HG03108 (cell line): ENCODE data around the gene NUP98.

Experiments
- ATAC-seq: cut with Tn5 transposase; IDR thresholded peaks from one replicate; pipeline ENCODE4 v1.9.1; 2021; ENCODE audit warnings: moderate library complexity; ENCODE audit not compliant: unreplicated experiment

Gene NUP98

DNA sequence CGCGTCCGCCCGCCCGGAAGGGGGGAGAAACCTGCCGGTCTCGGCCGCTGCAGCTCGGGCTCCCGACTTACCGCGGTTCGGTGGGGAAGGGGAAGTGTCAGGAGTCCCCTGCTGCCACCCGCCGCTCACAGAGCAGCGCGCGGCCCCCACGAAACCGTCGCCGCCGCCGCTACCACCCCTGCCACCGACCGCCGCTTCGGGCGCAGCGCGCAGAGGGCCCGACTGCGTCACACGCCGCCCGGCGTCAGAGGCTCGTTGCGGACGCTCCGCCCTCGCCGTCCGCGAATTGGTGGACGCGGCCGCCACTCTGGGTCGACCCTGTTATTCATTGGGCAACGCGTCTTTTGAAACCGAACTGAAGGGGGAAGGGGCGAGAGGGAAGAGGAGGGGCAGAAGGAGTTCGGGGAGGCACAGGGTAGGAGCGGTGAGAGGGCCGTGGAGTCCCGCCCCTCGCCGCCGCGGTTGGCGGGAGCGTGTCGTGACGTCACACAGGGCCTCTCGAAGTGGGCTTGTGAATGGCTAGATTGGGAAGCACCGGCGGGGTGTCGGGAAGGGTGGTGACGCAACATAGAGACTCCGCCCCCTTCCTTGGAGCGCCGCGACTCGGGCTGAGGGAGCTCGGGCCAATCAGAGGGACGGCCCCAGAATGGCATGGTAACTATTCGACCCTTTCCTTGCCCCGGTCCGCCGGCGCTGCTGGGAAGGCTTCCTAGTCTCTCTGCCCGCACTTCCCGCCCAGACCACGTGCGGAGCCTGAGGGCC lies at the start of gene NUP98:
Gene NUP98, minus strand, starts transcription at position 226 of the 762 bp plus-strand sequence. CDS start 15,437 bp downstream, outside the sequence.
- ATAC-seq, result peak; percentile 92

DNA sequence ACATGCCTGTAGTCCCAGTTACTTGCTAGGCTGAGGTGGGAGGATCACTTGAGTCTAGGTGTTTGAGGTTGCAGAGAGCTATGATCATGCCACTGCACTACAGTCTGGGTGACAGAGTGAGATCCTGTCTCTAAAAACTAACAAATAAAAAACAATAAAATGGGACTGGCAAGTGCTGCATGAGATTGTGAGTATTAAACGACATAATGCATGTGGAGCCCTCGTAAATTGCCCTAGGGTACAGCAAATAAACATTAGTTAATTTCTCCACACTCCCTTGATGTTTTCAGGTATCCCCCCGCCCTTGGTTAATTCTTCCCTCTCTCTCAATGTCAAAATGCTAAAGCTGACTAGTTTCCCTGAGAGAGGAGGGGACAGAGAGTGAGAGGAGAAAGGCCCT lies 48.3 kb upstream of the NUP98 start:
- no peak for ATAC-seq

DNA sequence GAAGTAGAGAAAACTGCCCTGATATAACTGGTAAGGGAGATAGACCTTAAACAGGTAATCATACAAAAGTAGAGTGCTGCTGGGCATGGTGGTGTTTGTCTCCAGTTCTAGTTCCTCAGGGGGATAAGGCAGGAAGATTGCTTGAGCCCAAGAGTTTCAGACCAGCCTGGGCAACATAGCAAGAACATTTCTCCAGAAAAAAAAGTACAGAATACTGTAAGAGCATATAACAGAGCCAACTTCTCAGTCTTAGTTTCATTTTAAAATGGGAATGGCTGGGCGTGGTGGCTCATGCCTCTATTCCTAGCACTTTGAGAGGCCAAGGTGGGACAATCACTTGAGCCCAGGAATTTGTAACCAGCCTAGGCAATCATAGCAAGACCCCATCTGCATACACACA lies 47.9 kb upstream of the NUP98 start:
- no peak for ATAC-seq

DNA sequence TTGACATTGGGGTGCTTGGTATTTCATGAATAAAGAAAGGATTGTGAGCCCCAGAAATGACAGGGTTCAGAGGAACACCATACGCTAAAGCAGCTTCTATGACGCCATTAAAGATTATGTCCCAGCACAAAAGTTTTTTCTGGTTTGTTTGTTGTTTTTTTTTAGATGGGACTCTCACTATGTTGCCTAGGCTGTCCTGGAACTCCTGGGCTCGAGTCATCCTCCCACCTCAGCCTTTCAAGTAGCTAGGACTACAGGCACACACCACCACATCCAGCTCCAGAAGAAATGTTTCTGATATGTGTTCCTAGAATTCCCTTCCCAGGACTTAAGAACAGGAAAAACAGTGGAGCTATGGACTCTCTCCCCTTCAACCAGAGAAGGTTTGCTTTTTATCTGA lies 46.0 kb upstream of the NUP98 start:
- ATAC-seq, result no peak

DNA sequence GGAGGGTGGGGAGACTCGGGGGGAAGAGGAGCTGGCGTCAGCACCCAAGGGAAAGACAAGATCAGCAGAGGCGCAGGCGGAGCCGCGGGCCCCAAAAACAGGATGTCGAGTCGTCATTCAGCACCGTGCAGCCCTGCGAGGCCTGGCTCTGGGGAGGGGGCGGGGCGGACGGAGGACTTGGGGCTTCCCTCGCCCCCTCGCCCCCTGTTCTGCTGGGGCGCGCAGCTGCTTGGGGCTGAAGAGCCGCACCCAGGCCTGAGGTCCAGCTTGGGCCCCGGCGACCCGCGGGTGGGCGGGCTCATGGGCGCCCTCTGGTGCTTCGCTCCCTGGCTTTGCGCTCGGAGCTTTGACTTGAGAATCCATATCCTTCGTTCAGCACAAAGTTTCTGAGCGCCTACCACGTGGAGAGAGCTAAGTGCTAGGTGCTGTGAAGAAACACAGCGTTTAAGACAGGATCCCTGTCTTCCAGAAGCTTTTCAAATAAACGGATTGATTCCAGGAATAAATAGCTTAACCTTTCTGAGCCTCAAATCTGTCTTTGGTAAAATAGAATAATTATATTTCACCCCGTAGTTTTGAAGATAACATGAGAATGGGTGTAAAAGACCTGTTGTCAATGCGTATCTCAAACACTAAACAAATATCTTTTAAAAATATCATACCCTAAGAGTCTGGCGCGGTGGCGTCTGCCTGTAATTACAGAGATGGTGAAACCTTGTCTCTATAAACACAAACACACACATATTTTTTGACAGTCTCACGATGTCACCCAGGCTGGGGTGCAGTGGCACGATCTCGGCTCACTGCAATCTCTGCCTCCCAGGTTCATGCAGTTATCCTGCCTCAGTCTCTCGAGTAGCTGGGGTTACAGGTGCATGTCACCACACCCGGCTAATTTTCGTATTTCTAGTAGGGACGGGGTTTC lies 44.3 kb upstream of the NUP98 start:
- peak; percentile 43 for ATAC-seq

DNA sequence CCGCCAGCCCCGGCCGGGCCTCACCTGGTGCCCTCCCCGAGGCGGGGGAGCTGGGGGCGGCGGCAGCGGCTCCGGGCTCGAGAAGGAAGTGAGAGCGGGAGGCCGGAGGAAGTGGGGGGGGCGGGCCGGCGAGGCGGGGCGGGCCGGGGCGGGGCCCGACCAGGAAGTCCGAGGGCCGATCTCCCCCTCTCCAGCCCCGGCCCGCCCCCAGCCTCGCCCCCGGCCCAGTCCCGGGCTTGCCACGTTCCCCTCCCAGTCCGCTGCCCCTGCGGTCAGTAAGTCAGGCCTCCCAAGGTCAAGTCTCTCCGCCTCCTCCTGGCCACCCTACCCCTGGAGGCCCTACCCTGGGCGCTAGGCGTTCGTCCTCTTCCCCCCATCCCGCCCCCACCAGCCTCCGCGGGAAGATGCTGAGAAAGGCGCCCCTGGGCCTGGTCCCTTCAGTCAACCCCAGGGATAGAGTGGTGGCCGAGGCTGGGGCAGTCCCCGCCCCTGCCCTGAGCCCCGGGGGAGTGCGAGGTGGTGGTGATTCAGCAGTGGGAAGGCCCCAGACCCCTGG lies 43.6 kb upstream of the NUP98 start, which contains the start of gene RHOG:
Gene RHOG, minus strand, starts transcription at position 90 of the 556 bp plus-strand sequence. CDS start 12,821 bp downstream, outside the sequence.
- peak; percentile 36 for ATAC-seq

DNA sequence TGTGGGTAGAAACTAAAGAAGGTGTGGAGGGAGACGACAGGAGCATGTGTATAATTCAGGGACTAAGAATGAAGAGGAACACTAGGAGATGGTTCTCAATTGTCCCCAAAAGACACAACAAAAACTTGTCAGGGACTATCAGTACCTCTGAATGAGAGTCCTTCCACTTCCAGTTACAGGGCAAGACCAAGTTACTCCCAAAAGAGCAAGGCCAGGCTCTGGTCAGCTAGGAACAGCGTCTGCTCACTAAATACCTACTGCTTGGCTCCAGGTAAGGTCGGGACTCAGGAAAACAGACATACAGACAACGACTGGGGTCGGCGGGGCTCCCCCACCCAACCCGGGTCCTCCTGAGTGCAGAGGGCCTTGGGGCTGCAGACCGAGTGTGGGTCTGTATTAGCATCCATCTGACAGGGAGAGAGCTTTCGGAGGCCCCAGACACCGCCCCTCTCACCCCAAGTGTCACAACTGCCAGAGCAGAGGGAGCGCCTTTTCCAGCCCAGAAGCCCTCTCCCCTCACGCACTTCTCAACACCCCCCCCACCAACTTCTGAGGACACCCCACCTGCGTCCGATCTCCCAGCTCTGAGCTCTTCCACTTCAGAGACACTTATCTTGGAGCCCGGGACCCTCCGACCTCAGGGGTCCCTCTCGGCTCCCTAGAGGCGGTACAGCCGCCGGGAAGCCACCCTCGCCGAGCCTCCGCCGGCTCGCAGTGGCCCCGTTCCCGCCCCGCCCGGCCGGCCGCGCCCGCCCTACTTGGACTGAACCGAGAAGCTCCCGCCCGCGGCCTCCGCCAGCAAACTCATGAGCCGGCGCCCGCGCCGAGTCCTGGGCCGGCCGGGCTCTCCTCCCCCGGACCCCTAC lies 42.9 kb upstream of the NUP98 start:
- ATAC-seq, result no peak

DNA sequence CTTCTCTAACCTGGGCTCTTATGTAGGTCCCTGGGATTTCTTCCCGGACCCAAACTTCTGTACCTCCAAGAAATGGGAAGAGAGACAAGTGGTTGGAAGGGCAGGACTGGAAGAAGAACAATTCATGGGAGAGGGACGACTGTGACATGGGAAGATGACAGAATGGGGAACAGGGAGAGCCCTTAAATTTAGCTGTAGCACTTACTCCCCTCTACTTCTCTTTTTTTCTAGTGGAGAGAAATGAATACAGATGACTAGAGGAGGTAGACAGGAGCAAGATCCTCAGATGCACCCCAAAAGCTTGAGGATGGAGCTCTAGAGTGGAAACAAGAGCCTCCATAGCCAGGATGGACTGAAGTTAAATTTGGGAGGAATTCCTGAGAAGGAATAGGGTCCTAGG lies 41.1 kb upstream of the NUP98 start:
- no peak for ATAC-seq

DNA sequence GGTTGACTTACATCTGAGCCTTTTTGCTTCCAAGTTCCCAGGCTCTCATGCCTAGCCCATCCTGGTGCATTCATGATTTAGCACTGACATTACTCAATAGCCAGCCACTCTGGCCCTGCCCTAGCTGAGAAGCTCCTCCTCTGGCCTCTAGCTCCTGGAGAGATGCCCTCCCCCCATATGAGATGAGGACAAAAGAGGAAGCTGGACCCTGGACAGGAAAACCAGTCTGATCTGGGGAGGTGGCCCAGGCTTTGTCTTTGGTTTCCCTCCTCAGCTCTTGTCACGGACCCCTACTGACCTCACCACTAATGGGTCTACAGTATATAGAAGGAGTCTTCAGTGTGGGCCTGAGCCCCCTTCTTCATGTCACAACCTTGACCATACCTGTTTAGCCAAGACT lies 40.4 kb upstream of the NUP98 start:
- no peak for ATAC-seq

DNA sequence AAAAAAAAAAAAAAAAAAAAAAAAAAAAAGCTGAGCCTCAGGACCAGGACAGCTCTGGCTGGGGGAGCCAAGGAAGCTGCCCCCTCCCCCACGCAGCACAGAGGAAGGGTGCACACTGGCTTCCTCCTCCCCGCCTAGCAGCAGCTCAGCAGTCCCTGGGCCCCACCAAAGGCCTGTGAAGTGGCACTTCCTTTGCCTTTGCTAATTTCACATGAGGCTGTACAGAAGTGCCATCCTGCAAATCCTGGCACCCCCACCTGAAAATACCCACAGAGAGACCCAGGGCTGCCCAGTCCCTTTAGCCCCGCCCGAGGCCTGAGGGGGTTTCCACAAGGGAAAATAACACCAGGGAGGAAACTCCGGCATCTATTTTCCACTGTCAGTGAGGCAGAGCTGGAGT lies 39.5 kb upstream of the NUP98 start:
- no peak for ATAC-seq

DNA sequence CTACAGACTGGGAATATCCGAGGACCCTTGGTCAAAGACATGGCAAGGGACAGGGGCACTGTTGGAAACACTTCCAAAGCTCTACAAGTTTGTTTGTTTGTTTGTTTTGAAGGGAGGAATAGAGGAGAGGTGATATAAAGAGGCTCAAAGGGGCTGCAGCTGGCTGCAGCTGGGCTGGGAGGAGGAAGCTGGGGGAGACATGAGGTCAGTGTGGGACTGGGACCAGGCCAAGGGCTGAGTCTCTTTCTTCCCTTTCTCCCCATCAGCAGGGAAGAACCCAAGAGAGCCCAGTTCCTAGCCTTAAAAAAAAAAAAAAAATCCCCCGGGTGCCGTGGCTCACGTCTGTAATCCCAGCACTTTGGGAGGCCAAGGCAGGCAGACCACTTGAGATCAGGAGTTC lies 38.4 kb upstream of the NUP98 start:
- ATAC-seq, result no peak

DNA sequence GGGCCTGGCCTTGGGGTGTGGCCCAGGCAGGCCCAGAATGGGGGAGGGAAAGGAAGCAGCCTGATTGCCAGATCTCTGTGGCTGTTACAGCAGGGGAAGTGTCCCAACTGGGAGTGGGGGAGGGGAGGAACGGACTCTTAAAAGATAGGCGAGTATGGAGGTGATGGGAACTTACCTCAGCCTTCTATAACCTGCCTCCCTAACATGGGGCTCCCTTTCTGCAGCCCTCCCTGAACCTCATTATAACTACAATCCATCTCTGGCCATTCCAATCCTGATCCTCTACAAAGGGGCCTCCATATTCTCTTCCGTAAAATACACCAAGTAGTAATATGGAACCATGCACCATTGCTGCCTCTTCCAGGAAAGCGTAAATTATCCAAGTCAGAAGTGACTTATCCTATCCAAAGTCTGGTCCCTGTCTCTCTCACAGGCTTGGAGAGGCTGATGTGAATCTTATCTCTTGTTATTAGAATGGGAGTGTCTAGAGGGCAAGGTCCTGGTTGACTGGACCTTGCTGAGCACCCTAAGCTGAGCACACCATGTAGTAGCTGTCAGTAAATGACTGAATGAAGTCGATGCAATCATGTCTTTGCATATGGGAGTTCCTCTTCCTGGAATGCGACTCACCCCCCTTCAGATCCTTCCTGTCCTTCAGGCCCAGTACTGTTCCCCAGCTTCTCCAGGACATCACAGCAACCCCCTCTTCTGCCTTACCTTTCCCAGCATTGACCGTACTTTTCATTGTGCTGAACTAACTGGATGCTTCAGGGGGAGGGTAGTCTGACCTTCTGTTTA lies 37.5 kb upstream of the NUP98 start:
- no peak for ATAC-seq

DNA sequence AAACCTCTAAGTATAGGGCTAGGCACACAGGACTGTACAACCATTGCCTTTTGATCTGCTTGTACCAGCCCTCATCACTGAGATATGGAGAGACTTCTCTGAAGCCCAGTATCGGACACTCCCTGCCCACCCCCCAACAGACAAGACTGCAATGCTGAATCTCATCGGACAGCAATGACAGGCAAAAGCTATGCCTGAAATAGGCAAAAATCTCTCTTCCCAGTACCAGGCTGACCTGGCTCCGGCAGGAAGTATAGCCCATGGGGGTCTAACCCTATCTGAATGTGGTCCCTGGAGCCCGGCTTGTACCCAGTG lies 37.0 kb upstream of the NUP98 start:
- ATAC-seq, result no peak

DNA sequence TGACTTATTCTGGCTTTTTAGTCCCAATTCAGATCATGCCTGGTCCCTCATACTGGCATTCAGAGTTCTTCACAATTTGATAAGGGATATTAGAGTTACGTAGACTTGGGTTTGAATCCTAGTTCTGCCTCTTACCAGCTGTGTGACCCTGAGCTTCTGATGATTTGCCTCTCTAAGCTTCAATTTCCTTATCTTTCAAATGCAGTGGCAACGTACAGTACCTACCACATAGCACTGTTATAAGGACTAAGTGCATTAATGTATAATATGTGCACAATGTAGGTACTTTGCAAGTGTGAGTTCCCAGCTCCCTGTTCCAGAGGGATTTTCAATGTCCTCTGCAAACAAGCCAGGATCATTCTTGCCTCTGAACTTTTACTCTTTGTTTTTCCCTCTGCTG lies 36.1 kb upstream of the NUP98 start:
- no peak for ATAC-seq

DNA sequence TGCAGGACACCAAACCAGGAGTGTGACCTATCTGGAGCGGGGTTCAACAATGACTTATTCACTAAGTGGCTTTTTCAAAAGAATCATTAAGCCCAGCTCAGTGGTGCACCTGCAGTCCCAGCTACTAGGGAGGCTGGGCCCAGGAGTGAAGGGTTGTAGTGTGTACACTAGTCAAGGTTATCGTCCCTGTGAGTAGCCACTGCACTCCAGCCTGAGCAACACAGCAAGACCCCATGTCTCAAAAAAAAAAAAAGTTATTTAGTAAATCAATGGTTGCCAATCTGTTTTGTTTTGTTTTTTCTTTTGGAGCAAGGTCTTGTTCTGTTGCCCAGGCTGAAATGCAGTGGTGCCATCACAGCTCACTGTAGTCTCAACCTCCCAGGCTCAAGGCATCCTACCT lies 35.5 kb upstream of the NUP98 start:
- no peak for ATAC-seq

DNA sequence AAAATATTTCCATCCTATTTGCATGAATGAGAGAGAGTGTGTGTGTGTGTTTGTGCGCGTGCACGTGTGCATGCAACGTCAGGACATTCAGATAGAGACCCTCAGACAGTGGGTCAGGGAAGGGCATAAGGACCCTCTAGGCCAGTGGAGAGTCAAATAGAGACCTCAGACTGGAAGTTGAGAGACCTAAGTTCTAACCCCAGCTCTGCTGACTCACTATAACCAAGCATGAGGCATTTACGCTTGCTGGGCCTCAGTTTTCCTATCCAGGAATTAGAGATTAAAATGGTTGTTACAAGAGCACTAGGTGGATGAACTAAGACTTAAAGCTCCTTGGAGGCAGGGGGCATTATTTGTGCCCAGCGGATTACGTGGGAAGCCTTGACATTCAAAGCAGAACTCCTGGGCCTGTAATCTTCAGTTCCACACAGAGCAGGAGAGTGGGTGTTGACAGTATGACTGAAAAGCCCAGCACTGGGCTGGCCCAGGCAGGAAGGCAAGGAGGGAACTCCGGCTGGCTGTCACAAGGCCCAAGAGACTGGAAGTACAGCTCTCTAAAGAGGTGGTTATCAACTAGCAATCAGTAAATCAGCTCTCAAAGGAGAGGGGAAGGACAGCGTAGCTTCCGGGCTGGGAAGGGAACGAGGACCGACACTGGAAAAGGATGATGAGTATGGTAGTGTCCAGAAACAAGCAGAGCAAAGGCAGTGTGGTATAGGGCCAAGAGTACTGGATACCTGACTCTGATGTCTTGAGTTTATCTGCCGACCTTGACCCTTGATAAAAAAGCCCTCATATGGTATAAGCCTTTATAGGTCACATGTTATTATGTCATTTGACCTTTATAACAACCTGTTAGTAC lies 34.3 kb upstream of the NUP98 start:
- no peak for ATAC-seq

DNA sequence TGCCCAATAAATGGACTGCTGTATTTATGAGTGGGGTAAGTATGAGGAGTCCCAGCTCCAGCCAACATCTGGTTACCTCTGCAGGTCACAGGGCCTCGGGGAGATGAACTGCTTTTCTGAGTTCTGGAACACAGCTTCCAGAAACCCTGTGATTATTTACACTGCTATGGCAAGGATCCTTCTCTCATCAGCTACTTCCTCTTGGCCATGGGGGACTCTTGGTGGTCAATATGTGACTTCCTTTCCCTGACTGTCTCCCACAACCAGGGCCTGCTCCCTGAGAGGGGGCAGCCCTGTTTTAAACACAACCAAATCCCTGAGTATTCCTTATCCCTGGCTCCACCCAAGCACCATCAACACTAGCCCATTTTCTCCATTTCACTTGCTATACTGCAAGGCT lies 33.4 kb upstream of the NUP98 start:
- no peak for ATAC-seq

DNA sequence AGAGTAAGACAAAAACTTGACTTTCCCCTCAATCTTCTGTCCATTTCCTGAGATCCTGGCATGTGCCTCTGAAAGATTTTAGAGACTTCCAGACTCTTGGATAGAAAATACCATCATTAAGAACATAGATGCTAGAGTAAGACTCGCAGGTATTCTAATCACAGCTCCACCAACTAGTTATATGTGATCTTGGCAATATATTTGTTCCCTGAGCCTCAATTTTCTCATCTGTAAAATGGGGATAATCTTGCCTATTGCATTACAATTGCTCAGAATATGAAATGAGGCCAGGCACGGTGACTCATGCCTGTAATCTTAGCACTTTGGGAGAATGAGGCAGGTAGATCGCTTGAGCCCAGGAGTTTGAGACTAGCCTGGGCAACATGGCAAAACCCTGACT lies 32.7 kb upstream of the NUP98 start:
- ATAC-seq, result no peak
